Measurements from ENCODE around the gene WEE1.

WEE1 gene

DNA sequence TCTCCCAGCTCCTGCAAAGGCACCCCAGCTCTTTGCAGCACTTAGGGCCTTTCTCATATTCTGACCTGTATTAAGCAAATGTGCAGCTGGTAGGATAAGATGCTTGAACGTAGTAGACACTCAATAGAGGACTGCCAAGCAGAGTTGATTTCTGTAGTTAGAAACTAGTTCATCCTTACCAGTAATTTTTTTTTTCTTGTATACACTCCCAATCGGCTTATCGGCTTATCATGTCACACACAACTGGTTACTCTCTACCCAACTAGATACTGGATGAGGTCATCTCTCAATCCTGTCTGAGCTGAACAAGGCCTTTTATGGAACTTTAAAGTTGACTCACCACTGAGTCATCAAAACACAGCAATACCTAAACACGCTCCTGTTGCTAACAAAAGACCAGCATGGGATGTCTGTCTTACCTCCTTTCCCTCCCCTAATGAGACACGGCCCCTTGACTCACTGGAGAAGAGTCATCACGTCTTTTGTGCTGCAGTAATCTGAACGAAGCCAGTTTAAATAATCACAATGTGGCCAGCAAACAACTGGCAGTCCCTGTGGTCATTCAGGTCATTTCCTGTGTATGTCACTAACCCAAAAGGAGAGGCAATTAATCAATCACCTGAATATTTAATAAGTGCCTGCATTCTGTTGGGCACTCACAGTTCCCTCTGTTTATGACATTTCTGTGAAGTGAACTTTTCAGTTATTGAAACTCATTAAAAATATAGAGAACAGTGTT is 7.5 kb upstream of the WEE1 start:
- no peaks in the 10 kb centered on the region for H3K36me3 ChIP-seq
- no peak overlapping the region for H3K27ac ChIP-seq
- peaks cover 17% of the 10 kb centered on the region for H3K4me1 ChIP-seq
- H3K9me3 ChIP-seq: peaks cover 11% of the 10 kb centered on the region
- TF ChIP-seq Cebpa-rat (IDR thresholded peaks at IDR 0.05): no peak
- no peak overlapping the region for H3K4me2 ChIP-seq
- no peak overlapping the region for H3K9ac ChIP-seq
- H3K4me3 ChIP-seq: no peak overlapping the region
- H4K20me1 ChIP-seq: no peaks in the 10 kb centered on the region
- no peaks in the 10 kb centered on the region for H3K27me3 ChIP-seq

DNA sequence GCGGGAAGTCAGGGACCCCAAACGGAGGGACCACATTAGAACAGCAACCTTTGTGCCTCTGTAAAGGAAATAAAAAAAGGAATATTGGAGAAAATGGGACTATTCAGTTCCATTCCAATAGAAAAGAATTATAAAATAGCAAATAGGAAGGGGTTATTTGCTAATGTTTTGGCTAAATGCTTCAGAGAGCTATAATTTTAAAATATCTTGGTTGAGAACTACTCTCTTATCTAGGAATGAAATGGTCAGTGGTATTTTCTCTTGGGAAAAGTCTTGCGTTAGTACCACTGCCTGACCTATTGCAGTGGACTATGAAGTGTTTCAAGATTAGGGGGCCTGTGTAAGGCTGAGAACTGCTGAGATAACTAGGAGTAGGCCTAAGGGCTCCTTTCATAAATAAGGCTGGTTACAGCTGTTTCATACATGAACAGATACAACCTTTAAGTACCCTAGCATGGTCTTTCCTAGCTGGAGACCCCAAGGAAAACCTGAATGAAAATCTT is 6.9 kb upstream of the WEE1 start:
- Histone ChIP-seq H3K4me3 (no peak overlapping the region), H3K9ac (no peak overlapping the region), H3K27ac (no peak overlapping the region), H3K4me2 (no peak overlapping the region), H3K4me1 (peaks cover 19% of the 10 kb centered on the region), H4K20me1 (no peaks in the 10 kb centered on the region), H3K27me3 (no peaks in the 10 kb centered on the region), H3K9me3 (peaks cover 5% of the 10 kb centered on the region; the same call in 1 of the 2 replicates), H3K36me3 (no peaks in the 10 kb centered on the region)
- no peak for TF ChIP-seq Cebpa-rat (IDR thresholded peaks at IDR 0.05)

DNA sequence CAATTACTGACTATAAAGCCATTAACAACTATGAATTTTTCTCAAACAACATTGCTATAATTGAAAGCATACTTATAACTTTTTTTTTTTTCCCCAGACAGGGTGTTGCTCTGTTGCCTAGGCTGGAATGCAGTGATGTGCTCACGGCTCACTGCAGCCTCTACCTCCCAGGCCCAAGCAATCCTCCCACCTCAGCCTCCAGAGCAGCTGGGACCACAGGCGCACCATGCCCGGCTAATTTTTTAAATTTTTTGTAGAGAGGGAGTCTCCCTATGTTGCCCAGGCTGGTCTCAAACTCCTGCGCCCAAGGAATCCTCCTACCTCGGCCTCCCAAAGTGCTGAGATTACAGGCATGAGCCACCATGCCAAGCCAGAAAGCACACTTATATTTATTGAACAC is 6.1 kb upstream of the WEE1 start:
- no peaks in the 10 kb centered on the region for H3K36me3 ChIP-seq
- no peak overlapping the region for H3K4me2 ChIP-seq
- no peak overlapping the region for H3K9ac ChIP-seq
- peaks cover 27% of the 10 kb centered on the region for H3K4me1 ChIP-seq
- no peak overlapping the region for H3K27ac ChIP-seq
- no peaks in the 10 kb centered on the region for H4K20me1 ChIP-seq
- no peaks in the 10 kb centered on the region for H3K27me3 ChIP-seq
- no peak overlapping the region for H3K4me3 ChIP-seq
- no peaks in the 10 kb centered on the region for H3K9me3 ChIP-seq
- no peak for TF ChIP-seq Cebpa-rat (IDR thresholded peaks at IDR 0.05)

DNA sequence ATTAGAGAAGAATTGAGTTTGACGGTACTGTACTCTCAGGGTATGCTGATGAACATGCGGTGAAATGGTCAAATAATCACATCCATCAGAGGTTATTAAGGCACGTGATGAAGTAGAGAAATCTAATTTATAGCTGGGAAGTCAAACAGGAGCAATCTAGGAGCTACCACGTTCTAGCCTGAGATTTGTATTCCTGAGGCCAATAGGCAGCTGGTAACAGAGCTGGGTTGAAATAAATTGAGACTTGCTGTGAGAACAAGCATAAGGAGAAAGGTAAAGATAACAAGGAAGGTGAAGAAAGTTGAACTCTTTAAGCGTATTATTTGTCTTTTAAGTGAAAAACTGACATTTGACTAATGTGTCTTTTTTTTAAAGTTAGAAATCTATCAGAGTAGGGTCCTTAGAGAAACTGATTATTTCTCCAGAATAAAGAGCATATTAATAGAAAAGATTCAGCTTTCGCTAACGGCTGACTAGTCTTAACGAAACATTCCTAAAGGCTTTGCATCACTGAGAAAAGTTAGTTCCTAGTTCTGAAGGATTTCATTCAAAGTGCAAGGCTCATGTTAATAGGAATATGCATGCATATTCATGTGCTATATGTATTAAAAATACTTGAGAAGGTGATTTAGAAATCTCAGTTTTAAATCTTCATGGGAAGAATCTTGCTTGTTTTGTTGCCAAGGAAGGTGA is 5.2 kb upstream of the WEE1 start:
- no peak for TF ChIP-seq Cebpa-rat (IDR thresholded peaks at IDR 0.05)
- Histone ChIP-seq H3K9me3 (no peaks in the 10 kb centered on the region), H3K27ac (no peak overlapping the region), H3K4me1 (peaks cover 29% of the 10 kb centered on the region), H3K4me3 (no peak overlapping the region), H3K36me3 (no peaks in the 10 kb centered on the region), H3K9ac (no peak overlapping the region), H3K27me3 (no peaks in the 10 kb centered on the region), H3K4me2 (peak overlapping the region; percentile 15), H4K20me1 (no peaks in the 10 kb centered on the region)

- H3K4me2 ChIP-seq: peak overlapping the region; percentile 15
- H3K9me3 ChIP-seq: no peaks in the 10 kb centered on the region
- no peaks in the 10 kb centered on the region for H3K36me3 ChIP-seq
- no peak overlapping the region for H3K27ac ChIP-seq
- H3K9ac ChIP-seq: 0 out of 2 replicates have a peak overlapping the region, but pooled peaks have one; percentile 34
- no peaks in the 10 kb centered on the region for H4K20me1 ChIP-seq
- peaks cover 29% of the 10 kb centered on the region for H3K4me1 ChIP-seq
- H3K27me3 ChIP-seq: no peaks in the 10 kb centered on the region
- no peak overlapping the region for H3K4me3 ChIP-seq
- no peak for TF ChIP-seq Cebpa-rat (IDR thresholded peaks at IDR 0.05)
Observed at GRCh38 chr11:9568854-9569587, 4.4 kb upstream of the WEE1 start.

GRCh38 chr11:9569588-9570164 is 3.8 kb upstream of the WEE1 start:
- Histone ChIP-seq H3K36me3 (no peaks in the 10 kb centered on the region), H3K27ac (no peak overlapping the region), H3K4me1 (peaks cover 29% of the 10 kb centered on the region), H3K27me3 (no peaks in the 10 kb centered on the region), H4K20me1 (peaks cover 5% of the 10 kb centered on the region), H3K4me2 (peak overlapping the region; percentile 15), H3K4me3 (no peak overlapping the region), H3K9ac (no peak overlapping the region), H3K9me3 (no peaks in the 10 kb centered on the region)
- no peak for TF ChIP-seq Cebpa-rat (IDR thresholded peaks at IDR 0.05)

DNA sequence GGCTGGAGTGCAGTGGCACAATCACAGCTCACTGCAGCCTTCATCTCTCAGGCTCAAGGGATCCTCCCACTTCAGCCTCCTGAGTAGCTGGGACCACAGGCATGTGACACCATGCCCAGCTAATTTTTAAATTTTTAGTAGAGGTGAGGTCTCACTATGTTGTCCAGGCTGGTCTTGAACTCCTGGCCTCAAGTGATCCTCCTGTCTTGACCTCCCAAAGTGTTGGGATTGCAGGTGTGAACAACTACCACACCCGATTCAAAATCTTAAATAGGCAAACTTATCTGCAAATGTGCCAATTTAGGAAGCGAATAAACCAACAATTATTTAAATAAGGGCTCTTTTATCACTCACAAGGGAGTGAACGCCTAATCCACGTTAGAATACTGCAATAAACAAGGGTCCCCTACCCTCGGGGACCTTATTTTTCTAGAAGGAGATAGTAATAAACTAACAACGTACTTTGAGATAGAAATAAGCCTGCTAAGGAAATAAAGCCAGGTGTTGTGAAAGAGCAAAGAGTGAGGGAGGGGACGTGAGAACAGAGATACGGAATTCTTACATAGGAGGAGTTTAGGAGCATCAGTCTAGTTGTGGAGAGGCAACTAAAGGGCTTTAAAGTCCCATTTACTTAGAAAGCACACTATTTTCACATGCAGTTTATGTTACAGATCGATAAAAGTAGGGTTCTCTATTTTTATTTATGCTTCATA is 3.0 kb upstream of the WEE1 start:
- Histone ChIP-seq H3K27ac (no peak overlapping the region), H3K27me3 (no peaks in the 10 kb centered on the region), H3K9ac (no peak overlapping the region), H3K36me3 (no peaks in the 10 kb centered on the region), H3K4me1 (peaks cover 29% of the 10 kb centered on the region), H3K9me3 (no peaks in the 10 kb centered on the region), H3K4me3 (no peak overlapping the region), H4K20me1 (peaks cover 13% of the 10 kb centered on the region), H3K4me2 (no peak overlapping the region)
- no peak for TF ChIP-seq Cebpa-rat (IDR thresholded peaks at IDR 0.05)

DNA sequence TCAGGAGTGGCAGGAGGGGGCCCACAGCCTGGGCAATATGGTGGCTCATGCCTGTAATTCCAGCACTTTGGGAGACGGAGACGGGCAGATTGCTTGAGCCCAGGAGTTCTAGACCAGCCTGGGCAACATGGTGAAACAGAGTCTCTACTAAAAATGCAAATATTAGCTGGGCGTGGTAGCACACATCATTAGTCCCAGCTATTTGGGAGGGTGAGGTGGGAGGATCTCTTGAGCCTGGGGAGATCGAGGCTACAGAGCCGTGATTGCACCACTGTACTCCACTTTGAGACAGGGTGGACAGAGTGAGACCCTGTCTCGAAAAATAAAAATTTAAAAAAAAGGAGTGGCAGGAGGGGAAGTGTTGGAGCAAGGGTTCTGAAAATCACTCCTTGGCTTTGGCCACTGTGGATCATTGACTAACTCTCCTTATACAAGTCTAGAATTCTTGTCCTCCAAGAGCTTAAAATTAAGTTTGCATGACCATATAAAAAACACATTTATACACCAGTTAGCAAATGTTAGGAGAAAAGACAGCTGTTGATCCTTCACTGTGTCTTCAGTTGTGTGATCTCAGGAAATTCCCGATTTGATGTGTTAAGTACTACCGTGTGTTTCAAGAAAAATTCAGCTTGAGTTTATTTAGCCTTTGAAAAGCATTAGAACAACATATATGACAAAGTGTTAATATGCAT is 2.3 kb upstream of the WEE1 start:
- no peak overlapping the region for H3K4me3 ChIP-seq
- peaks cover 37% of the 10 kb centered on the region for H3K4me1 ChIP-seq
- no peak overlapping the region for H3K9ac ChIP-seq
- no peaks in the 10 kb centered on the region for H3K36me3 ChIP-seq
- no peak overlapping the region for H3K27ac ChIP-seq
- no peaks in the 10 kb centered on the region for H3K9me3 ChIP-seq
- H3K4me2 ChIP-seq: no peak overlapping the region
- no peak for TF ChIP-seq Cebpa-rat (IDR thresholded peaks at IDR 0.05)
- no peaks in the 10 kb centered on the region for H3K27me3 ChIP-seq
- peaks cover 21% of the 10 kb centered on the region for H4K20me1 ChIP-seq

GRCh38 chr11:9571763-9572115 is 1.7 kb upstream of the WEE1 start:
- 0 out of 2 replicates have a peak, but pooled peaks cover 4% of the 10 kb centered on the region for H3K36me3 ChIP-seq
- no peaks in the 10 kb centered on the region for H3K27me3 ChIP-seq
- H3K4me2 ChIP-seq: peak overlapping the region; percentile 93
- no peaks in the 10 kb centered on the region for H3K9me3 ChIP-seq
- H3K27ac ChIP-seq: no peak overlapping the region
- H4K20me1 ChIP-seq: peaks cover 26% of the 10 kb centered on the region
- H3K4me1 ChIP-seq: peaks cover 42% of the 10 kb centered on the region
- H3K9ac ChIP-seq: no peak overlapping the region
- TF ChIP-seq Cebpa-rat (IDR thresholded peaks at IDR 0.05): no peak
- no peak overlapping the region for H3K4me3 ChIP-seq

Measured in BLaER1 (cell line).